Peyer's patch (tissue), 4 donors: ENCODE data around the gene NAV2.

Experiments
- CTCF ChIP-seq, 6 experiments: fragments of 450-650 bp in 4 of 6; fragments of 200-600 bp in 2 of 6; sonication (generic) in 1 of 6; IDR thresholded peaks; one replicate each; pipeline ENCODE4 v1.5.1; 2017 to 2019; ENCODE audit warnings: antibody characterized with exemption in 6 of 6, mild to moderate bottlenecking in 3 of 6, moderate library complexity in 1 of 6
- POLR2A ChIP-seq, 2 donors: fragments of 450-650 bp; IDR thresholded peaks; one replicate each; pipeline ENCODE4 v1.5.1; 2017; ENCODE audit warnings: antibody characterized with exemption in 2 of 2, mild to moderate bottlenecking in 2 of 2, moderate library complexity in 2 of 2

GRCh38 chr11:19666951-19667350 is 45.7 kb upstream of the NAV2 start:
- TF ChIP-seq CTCF (IDR thresholded peaks at IDR 0.05), result no peak
- no peak for TF ChIP-seq POLR2A (IDR thresholded peaks at IDR 0.05)
